Thyroid gland (tissue), 4 donors: Measurements from ENCODE around the gene C19orf73. TPM values are rescaled to one million over a fixed set of nuclear protein-coding genes. Genes with fewer than 3 reads are reported as not detected.
A peak's percentile ranks its signal among the peaks of the same experiment; 100 is the strongest.

Source experiments
- DNase-seq, 2 donors: peaks; one replicate each; pipeline ENCODE4 v3.0.0-alpha.2; 2019
- H3K27ac ChIP-seq, 3 donors: fragments of 200-600 bp; sonication (generic); 1 replicate in 2 of 3; 2 replicates in 1 of 3; pipeline ENCODE4 v1.5.1; 2016 to 2019; ENCODE audit warnings: mild to moderate bottlenecking in 1 of 3, moderate library complexity in 1 of 3
- H3K27me3 ChIP-seq: fragments of 200-600 bp; sonication (generic); one replicate; pipeline ENCODE4 v1.5.1; 2019
- H3K36me3 ChIP-seq, 2 donors: fragments of 200-600 bp; sonication (generic); one replicate each; pipeline ENCODE4 v1.5.1; 2016 to 2019
- H3K4me1 ChIP-seq, 2 donors: fragments of 200-600 bp; sonication (generic); one replicate each; pipeline ENCODE4 v1.5.1; 2017 to 2019
- H3K4me3 ChIP-seq, 3 donors: fragments of 200-600 bp; sonication (generic); replicated peaks in 1 of 3; 1 replicate in 2 of 3; 2 replicates in 1 of 3; pipeline ENCODE4 v1.5.1; 2016; ENCODE audit warnings: mild to moderate bottlenecking in 1 of 3
- H3K9me3 ChIP-seq: fragments of 200-600 bp; sonication (generic); one replicate; pipeline ENCODE4 v1.5.1; 2017
- POLR2A ChIP-seq, 2 donors: fragments of 450-650 bp; IDR thresholded peaks; one replicate each; pipeline ENCODE4 v1.6.1; 2017; ENCODE audit warnings: antibody characterized with exemption in 2 of 2, mild to moderate bottlenecking in 2 of 2, moderate library complexity in 1 of 2
- WGBS, 2 donors: methylation state at CpG; one replicate each; pipeline ENCODE4 v1.1.5; 2017; 5-methylcytosine and 5-hydroxymethylcytosine counted together
- intact Hi-C: fragments of 100-400 bp; cut with DNase I; formaldehyde crosslinking; loops from one replicate; pipeline ENCODE4 v1.15.1; 2023
- total RNA-seq, 4 donors: library from RNA; depleted of rRNA; stranded (reverse); fragments of >200 nt; gene quantifications; one replicate each; pipeline ENCODE4 v1.2.3, GENCODE V29; 2016
- TF ChIP-seq, protein P1 (sequence below), 6 experiments: fragments of 200-600 bp in 3 of 6; fragments of 450-650 bp in 3 of 6; sonication (generic) in 3 of 6; IDR thresholded peaks; one replicate each; pipeline ENCODE4 v1.5.1; 2016 to 2019; ENCODE audit warnings: antibody characterized with exemption in 6 of 6, mild to moderate bottlenecking in 2 of 6, inconsistent platforms in 1 of 6, moderate library complexity in 1 of 6

Gene C19orf73
- total RNA-seq, 4 donors from 2014 or later = 1.7 to 13.4 (median 6.1) TPM

DNA sequence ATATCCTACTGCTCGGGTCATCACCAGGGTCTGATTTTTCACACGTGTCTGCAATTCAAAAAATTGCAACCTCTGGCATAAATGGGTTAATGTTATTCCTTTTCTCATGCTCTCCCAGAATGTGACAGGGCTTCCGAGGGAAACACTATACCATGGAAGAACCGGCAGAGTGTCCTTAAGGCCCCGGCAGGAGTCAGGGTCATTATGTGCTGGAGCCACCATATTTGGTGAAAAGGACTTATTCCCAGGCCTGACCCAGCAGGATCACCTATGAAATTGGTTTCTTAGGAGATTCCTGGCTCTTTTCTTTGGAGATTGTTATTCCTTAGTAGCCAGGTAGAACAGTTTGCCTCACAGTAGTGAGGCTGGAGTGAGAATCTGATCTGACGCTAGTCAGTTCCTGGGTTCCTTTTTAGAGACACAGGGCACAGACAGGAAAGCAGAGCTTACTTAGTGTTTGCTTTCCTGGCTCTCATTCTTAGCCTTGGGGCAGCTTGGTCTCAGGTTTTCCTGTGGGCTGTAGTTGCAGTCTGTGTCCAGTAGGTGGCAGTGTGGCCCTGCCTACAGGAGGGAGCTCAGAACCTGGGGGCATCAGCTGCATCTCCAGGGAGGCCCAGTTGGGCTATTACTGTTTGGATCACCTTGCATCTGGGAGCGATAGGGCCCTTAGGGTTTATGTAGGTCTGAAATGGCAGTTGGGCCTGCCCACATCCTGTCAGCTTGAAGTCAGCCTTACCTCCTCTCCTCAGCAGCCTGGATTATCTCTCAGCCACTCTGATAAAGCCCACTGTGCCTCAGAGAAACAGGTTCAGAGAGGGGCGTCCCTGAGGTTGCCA lies 21.3 kb downstream of the C19orf73 start:
- no peak for TF ChIP-seq POLR2A (IDR thresholded peaks at IDR 0.05)
- TF ChIP-seq, protein P1, sequence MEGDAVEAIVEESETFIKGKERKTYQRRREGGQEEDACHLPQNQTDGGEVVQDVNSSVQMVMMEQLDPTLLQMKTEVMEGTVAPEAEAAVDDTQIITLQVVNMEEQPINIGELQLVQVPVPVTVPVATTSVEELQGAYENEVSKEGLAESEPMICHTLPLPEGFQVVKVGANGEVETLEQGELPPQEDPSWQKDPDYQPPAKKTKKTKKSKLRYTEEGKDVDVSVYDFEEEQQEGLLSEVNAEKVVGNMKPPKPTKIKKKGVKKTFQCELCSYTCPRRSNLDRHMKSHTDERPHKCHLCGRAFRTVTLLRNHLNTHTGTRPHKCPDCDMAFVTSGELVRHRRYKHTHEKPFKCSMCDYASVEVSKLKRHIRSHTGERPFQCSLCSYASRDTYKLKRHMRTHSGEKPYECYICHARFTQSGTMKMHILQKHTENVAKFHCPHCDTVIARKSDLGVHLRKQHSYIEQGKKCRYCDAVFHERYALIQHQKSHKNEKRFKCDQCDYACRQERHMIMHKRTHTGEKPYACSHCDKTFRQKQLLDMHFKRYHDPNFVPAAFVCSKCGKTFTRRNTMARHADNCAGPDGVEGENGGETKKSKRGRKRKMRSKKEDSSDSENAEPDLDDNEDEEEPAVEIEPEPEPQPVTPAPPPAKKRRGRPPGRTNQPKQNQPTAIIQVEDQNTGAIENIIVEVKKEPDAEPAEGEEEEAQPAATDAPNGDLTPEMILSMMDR (IDR thresholded peaks at IDR 0.05) = peak in 5 of 6 experiments; percentile 97 to 98 (median 97)
- peak; percentile 66 to 72 for DNase-seq
- no peaks in the 10 kb centered on the region for H3K27me3 ChIP-seq
- peaks cover 58 to 62% of the 10 kb centered on the region in 2 donors for H3K36me3 ChIP-seq
- 53 to 58% methylated on average over 8 of the region's 8 CpGs for WGBS, 2 donors
- no peak overlapping the region for H3K4me3 ChIP-seq
- peaks cover 8 to 22% of the 10 kb centered on the region in 2 donors for H3K4me1 ChIP-seq
- intact Hi-C loops = loop anchor here (5.0 kb wide), 2 partner anchors 50 to 115 kb away; no protein-coding TSS in a partner anchor
- H3K9me3 ChIP-seq = no peaks in the 10 kb centered on the region
- peak overlapping the region in 1 of 3 donors; percentile 13 for H3K27ac ChIP-seq

DNA sequence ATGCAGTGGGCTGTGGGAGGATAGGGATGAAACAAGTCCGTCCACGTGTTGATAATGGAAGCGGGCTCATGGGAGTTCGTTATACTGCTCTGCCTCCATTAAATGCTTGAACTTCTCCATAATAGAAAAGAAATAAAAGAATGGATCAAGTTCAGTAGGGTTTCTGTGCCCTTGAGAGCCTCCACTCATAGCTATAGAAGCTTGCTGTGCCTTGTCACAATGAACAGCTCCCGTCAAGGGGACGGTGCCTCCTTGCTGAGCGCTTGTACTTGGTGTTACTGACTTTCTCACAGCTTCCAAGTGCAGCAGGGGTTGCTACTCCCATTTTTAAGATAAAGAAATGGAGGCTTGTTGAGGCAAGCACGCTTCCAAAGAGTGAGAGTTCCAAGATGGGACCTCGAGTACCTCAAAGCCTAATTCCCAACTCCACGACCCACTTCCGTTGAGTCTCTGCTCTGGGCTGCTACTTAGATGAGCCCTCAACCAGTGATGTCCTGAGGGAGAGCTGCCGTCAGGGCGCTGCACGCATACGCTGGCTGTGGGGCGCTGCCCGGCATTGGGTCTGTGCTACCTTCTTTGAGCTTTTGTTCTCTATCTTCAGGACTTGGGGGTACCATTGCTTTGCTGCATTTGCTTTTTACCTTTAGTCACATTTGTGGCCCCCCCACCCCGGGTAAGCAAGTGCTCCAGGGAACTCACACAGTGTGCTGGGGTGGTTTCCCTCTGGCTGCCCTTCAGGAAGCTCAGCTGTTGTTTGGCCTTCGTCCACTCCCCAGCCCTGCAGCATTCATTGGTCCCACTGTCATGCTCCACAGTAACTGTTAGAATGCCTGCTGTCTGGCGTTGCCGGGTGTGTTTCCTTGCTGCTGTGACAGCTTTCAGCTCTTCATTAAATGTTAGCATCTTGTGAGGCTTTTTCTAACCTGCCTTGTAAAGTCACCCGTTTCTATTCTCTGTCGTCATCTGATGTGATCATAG lies 24.1 kb downstream of the C19orf73 start:
- H3K27ac ChIP-seq = no peak overlapping the region
- no peak overlapping the region for H3K4me3 ChIP-seq
- H3K27me3 ChIP-seq = no peaks in the 10 kb centered on the region
- no peak for DNase-seq
- no peak for TF ChIP-seq POLR2A (IDR thresholded peaks at IDR 0.05)
- TF ChIP-seq, protein P1 (IDR thresholded peaks at IDR 0.05) = no peak
- H3K9me3 ChIP-seq = no peaks in the 10 kb centered on the region
- peaks cover 8 to 22% of the 10 kb centered on the region in 2 donors for H3K4me1 ChIP-seq
- WGBS, 2 donors = 81 to 82% methylated on average over 22 to 23 of the region's 23 CpGs
- intact Hi-C loops = loop anchor here (5.0 kb wide), 2 partner anchors 53 to 118 kb away; no protein-coding TSS in a partner anchor
- H3K36me3 ChIP-seq = peaks cover 61 to 64% of the 10 kb centered on the region in 2 donors

- Histone ChIP-seq H3K4me1 (peaks cover 0 to 8% of the 10 kb centered on the region in 2 donors), H3K27me3 (no peaks in the 10 kb centered on the region), H3K9me3 (no peaks in the 10 kb centered on the region), H3K36me3 (peaks cover 46 to 55% of the 10 kb centered on the region in 2 donors), H3K4me3 (no peak overlapping the region), H3K27ac (no peak overlapping the region)
- WGBS, 2 donors = 92 to 95% methylated on average over 6 of the region's 6 CpGs
- DNase-seq = no peak
- TF ChIP-seq, protein P1 (IDR thresholded peaks at IDR 0.05) = no peak
- TF ChIP-seq POLR2A (IDR thresholded peaks at IDR 0.05) = no peak
- intact Hi-C loops = no loop called here
Measured at GRCh38 chr19:49092686-49093085, 26.3 kb downstream of the C19orf73 start.

- TF ChIP-seq POLR2A (IDR thresholded peaks at IDR 0.05) = no peak
- TF ChIP-seq, protein P1 (IDR thresholded peaks at IDR 0.05) = no peak
- peaks cover 46 to 48% of the 10 kb centered on the region in 2 donors for H3K36me3 ChIP-seq
Measured at GRCh38 chr19:49091391-49092038, 27.4 kb downstream of the C19orf73 start.

More at GRCh38 chr19:49091391-49092038, 27.4 kb downstream of the C19orf73 start:
- Histone ChIP-seq H3K4me1 (peaks cover 9 to 17% of the 10 kb centered on the region in 2 donors), H3K9me3 (no peaks in the 10 kb centered on the region), H3K27me3 (no peaks in the 10 kb centered on the region), H3K27ac (no peak overlapping the region), H3K4me3 (no peak overlapping the region)
- WGBS, 2 donors = 93 to 95% methylated on average over 17 of the region's 17 CpGs
- intact Hi-C loops = no loop called here
- no peak for DNase-seq
